ENCODE results near the gene ERC1.

Gene ERC1

DNA sequence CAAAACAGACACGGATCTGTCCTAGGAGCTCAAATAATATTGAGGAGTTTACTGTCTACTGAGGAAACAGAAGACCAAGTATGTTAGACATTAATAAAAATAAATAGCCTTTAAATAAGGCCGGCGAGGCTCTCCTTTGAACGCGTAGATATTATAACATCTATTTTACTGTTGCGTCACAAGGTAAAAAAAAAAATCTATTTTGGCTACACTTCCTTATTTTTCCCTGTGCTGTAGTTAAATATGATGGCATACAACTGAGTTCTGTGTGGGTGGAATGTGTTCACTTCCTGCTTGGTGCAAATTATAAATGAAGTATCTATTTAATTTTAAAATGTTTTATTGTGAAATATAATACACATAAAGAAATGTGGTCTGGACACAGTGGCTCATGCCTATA lies 24.3 kb upstream of the ERC1 start:
- H3K4me3 ChIP-seq (replicated peaks in 1 of 2; ENCODE audit: low read depth in 2 of 2, low read length in 2 of 2): no peak overlapping the region
- TF ChIP-seq, protein P1, sequence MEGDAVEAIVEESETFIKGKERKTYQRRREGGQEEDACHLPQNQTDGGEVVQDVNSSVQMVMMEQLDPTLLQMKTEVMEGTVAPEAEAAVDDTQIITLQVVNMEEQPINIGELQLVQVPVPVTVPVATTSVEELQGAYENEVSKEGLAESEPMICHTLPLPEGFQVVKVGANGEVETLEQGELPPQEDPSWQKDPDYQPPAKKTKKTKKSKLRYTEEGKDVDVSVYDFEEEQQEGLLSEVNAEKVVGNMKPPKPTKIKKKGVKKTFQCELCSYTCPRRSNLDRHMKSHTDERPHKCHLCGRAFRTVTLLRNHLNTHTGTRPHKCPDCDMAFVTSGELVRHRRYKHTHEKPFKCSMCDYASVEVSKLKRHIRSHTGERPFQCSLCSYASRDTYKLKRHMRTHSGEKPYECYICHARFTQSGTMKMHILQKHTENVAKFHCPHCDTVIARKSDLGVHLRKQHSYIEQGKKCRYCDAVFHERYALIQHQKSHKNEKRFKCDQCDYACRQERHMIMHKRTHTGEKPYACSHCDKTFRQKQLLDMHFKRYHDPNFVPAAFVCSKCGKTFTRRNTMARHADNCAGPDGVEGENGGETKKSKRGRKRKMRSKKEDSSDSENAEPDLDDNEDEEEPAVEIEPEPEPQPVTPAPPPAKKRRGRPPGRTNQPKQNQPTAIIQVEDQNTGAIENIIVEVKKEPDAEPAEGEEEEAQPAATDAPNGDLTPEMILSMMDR (IDR thresholded peaks at IDR 0.05; ENCODE audit: low read depth, low read length): no peak
- DNase-seq (ENCODE audit: low read depth in 2 of 2): no peak

DNA sequence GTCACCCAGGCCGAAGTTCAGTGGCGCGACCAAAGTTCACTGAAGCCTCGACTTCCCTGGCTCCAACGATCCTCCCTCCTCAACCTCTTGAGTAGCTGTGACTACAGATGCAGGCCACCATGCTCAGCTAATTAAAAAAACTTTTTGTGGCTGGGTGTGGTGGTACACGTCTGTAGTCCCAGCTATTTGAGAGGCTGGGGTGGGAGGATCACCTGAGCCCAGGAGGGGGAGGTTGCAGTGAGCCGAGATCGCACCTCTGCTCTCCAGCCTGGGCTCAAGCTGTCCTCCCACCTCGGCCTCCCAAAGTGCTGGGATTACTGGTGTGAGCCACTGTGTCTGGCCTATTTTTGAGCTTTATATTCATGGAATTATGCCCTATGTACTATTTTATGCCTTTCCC lies 23.4 kb upstream of the ERC1 start:
- TF ChIP-seq, protein P1 (IDR thresholded peaks at IDR 0.05; ENCODE audit: low read depth, low read length): no peak
- no peak for DNase-seq (ENCODE audit: low read depth in 2 of 2)
- no peak overlapping the region for H3K4me3 ChIP-seq (replicated peaks in 1 of 2; ENCODE audit: low read depth in 2 of 2, low read length in 2 of 2)

DNA sequence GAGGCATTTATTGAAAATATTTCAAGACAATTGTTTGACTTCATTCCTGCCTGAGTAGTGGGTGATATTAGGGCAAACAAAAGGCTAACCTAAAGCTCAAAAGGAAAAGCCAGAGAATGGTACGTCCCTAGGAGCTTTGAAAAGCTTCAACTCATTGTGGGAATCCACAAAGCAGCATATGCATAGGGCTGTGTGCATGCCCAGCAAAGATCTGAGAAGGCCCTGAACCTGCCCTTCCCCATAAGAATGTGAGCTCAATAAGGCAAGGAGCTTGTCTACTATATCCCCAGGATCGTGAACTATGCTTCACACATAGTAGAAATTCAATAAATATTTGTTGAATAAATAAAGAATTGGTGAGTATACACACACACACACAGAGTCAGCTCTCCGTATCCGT lies 22.5 kb upstream of the ERC1 start:
- H3K4me3 ChIP-seq (replicated peaks in 1 of 2; ENCODE audit: low read depth in 2 of 2, low read length in 2 of 2): no peak overlapping the region
- TF ChIP-seq, protein P1 (IDR thresholded peaks at IDR 0.05; ENCODE audit: low read depth, low read length): no peak
- DNase-seq (ENCODE audit: low read depth in 2 of 2): no peak

DNA sequence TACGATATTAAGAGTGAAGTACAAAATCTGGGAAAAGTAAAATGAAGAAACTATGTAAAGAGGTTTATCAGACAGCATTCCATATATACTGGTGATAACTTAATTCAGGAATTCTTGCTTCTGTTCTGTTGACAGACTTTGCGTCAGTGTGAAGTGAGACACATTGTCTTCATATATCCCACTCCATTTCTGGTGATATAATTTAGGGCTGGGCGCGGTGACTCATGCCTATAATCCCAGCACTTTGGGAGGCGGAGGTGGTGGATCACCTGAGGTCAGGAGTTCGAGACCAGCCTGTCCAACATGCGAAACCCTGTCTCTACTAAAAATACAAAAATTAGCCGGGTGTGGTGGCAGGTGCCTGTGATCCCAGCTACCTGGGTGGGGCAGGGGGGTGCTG lies 21.2 kb upstream of the ERC1 start:
- no peak for DNase-seq (ENCODE audit: low read depth in 2 of 2)
- no peak overlapping the region for H3K4me3 ChIP-seq (replicated peaks in 1 of 2; ENCODE audit: low read depth in 2 of 2, low read length in 2 of 2)
- TF ChIP-seq, protein P1 (IDR thresholded peaks at IDR 0.05; ENCODE audit: low read depth, low read length): no peak

DNA sequence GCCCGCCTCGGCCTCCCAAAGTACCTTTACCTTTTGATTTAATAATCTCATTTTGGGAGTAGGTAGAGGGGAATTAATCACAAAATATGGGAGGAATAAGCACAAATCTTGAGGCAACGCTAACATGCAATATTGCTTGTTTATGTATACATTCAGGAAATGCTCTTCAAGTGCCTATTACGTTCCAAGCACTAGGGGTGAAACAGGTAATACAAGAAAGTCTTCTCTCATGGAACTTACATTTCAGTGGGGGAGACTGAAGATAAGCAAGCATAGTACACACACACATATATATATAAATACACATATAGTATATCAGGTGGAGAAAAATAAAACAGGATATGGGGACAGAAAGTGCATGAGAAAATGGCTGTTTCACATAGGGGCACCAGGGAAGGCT lies 19.0 kb upstream of the ERC1 start:
- DNase-seq (ENCODE audit: low read depth in 2 of 2): no peak
- no peak overlapping the region for H3K4me3 ChIP-seq (replicated peaks in 1 of 2; ENCODE audit: low read depth in 2 of 2, low read length in 2 of 2)
- TF ChIP-seq, protein P1 (IDR thresholded peaks at IDR 0.05; ENCODE audit: low read depth, low read length): no peak

DNA sequence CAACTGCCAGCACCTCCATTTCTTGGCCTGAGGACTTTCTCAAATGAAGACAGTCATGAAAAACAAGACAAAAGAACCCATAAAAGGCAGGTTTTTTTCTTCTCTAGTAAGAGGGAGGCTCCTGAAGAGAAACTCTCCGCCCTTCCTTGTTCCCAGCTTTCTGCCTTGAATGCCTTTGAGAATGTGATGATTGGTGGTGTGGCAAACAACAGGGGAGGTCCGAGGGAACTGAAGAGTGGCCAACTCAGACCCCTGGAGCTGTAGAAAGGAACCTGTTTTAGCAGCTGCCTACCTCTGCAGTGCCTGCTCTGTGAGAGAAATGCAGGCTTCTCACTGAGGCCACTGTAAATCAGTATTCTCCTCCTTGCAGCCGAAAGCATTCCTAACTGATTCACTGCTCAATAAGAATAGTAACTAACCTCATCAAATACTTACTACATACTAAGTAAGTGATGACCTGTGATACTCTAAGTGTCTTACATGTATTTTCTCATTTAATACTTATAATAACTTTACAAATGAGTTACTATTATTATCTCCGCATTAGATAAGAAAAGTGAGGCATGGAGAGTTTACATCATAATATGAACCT lies 16.7 kb upstream of the ERC1 start:
- TF ChIP-seq, protein P1 (IDR thresholded peaks at IDR 0.05; ENCODE audit: low read depth, low read length): no peak
- no peak overlapping the region for H3K4me3 ChIP-seq (replicated peaks in 1 of 2; ENCODE audit: low read depth in 2 of 2, low read length in 2 of 2)
- DNase-seq (ENCODE audit: low read depth in 2 of 2): no peak

DNA sequence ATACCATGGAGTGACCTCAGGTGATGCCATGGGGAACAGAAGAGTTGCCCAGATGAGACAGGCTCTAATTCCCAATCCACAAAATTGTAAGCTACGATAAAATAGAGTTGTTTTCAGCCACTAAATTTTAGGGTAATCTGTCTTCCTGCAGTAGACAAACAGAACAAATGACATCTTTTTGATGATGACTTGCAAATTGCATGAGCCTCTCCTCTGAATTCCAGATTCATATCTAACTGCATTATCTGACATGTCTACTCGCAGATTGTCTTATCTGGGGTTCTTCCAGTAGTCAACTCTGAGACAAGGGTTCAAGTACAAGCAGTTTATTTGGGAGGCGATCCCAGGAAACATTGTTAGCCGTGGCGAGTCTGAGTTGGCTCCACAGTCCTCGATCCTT lies 14.4 kb upstream of the ERC1 start:
- DNase-seq (ENCODE audit: low read depth in 2 of 2): no peak
- H3K4me3 ChIP-seq (replicated peaks in 1 of 2; ENCODE audit: low read depth in 2 of 2, low read length in 2 of 2): no peak overlapping the region
- TF ChIP-seq, protein P1 (IDR thresholded peaks at IDR 0.05; ENCODE audit: low read depth, low read length): no peak

Data from cardiac fibroblast (primary cell).